Astrocyte (in vitro differentiated cells and primary cell): ENCODE measurements around the gene BBOX1. TPM values are rescaled to one million over a fixed set of nuclear protein-coding genes. Genes with fewer than 3 reads are reported as not detected.

Experiments used
- DNase-seq: peaks from one replicate; pipeline ENCODE4 v3.0.0-alpha.2; 2010; ENCODE audit warnings: low read depth
- FAIRE-seq: peaks from 2 replicates; lab custom pipeline; 2011; peaks lifted over from hg19 to GRCh38; lab: Jason Lieb, UNC
- H2AFZ ChIP-seq: 2 replicates; pipeline ENCODE4 v1.6.0; 2012; ENCODE audit warnings: low read depth, low read length, inconsistent platforms
- H3K27ac ChIP-seq: 2 replicates; pipeline ENCODE4 v1.5.1; 2011; ENCODE audit warnings: low read depth, low read length, inconsistent platforms
- H3K27me3 ChIP-seq: 2 replicates; pipeline ENCODE4 v1.6.0; 2011; ENCODE audit warnings: low read length, inconsistent platforms; ENCODE audit not compliant: insufficient read depth
- H3K36me3 ChIP-seq: 2 replicates; pipeline ENCODE4 v1.5.1; 2011; ENCODE audit warnings: low read length, inconsistent platforms; ENCODE audit not compliant: insufficient read depth
- H3K4me1 ChIP-seq: 2 replicates; pipeline ENCODE4 v1.5.1; 2011; ENCODE audit warnings: low read length, inconsistent platforms; ENCODE audit not compliant: insufficient read depth
- H3K4me2 ChIP-seq: 2 replicates; pipeline ENCODE4 v1.6.0; 2012; ENCODE audit warnings: low read length, inconsistent platforms
- H3K4me3 ChIP-seq: 2 replicates; pipeline ENCODE4 v1.5.1; 2011; ENCODE audit warnings: low read depth, mild to moderate bottlenecking, low read length, inconsistent platforms; ENCODE audit not compliant: insufficient read depth
- H3K79me2 ChIP-seq: 2 replicates; pipeline ENCODE4 v1.6.0; 2012; ENCODE audit warnings: mild to moderate bottlenecking, low read length, inconsistent platforms; ENCODE audit not compliant: insufficient read depth
- H3K9ac ChIP-seq: 2 replicates; pipeline ENCODE4 v1.6.0; 2012; ENCODE audit warnings: mild to moderate bottlenecking, low read length, inconsistent platforms
- H3K9me3 ChIP-seq: 2 replicates; pipeline ENCODE4 v1.5.1; 2012; ENCODE audit warnings: low read depth, mild to moderate bottlenecking, low read length, inconsistent platforms; ENCODE audit not compliant: insufficient read depth
- H4K20me1 ChIP-seq: 2 replicates; pipeline ENCODE4 v1.6.0; 2012; ENCODE audit warnings: low read length, inconsistent platforms; ENCODE audit not compliant: insufficient read depth
- H3K27ac Mint-ChIP-seq: one replicate; pipeline ENCODE4 v1.8.0; 2021; ENCODE audit warnings: mild to moderate bottlenecking, mixed read lengths; ENCODE audit not compliant: unreplicated experiment
- H3K27me3 Mint-ChIP-seq: one replicate; pipeline ENCODE4 v1.8.0; 2021; ENCODE audit warnings: low read depth, mixed read lengths; ENCODE audit not compliant: unreplicated experiment
- H3K36me3 Mint-ChIP-seq: one replicate; pipeline ENCODE4 v1.8.0; 2021; ENCODE audit warnings: low read depth, mixed read lengths; ENCODE audit not compliant: unreplicated experiment
- H3K4me1 Mint-ChIP-seq: one replicate; pipeline ENCODE4 v1.8.0; 2021; ENCODE audit warnings: low read depth, mixed read lengths; ENCODE audit not compliant: unreplicated experiment
- H3K4me3 Mint-ChIP-seq: one replicate; pipeline ENCODE4 v1.8.0; 2021; ENCODE audit warnings: mild to moderate bottlenecking, moderate library complexity, mixed read lengths; ENCODE audit not compliant: unreplicated experiment
- H3K9me3 Mint-ChIP-seq: one replicate; pipeline ENCODE4 v1.8.0; 2021; ENCODE audit warnings: mild to moderate bottlenecking, mixed read lengths; ENCODE audit not compliant: unreplicated experiment
- CTCF ChIP-seq: IDR thresholded peaks from 2 replicates; pipeline ENCODE4 v1.5.1; 2011; ENCODE audit warnings: low read depth, mild to moderate bottlenecking, inconsistent platforms, low read length, moderate library complexity; ENCODE audit not compliant: insufficient read depth
- EZH2 ChIP-seq: IDR thresholded peaks from 2 replicates; pipeline ENCODE4 v1.6.1; 2012; ENCODE audit warnings: mild to moderate bottlenecking, low read length, inconsistent platforms; ENCODE audit not compliant: insufficient read depth
- total RNA-seq: library from RNA; stranded (reverse); gene quantifications from 2 replicates; pipeline ENCODE4 v1.2.1, GENCODE V29; 2021

Gene BBOX1
- total RNA-seq, 1 donor from 2014 or later, result 0.39 TPM

- no peak overlapping the region for H2AFZ ChIP-seq
- H3K9ac ChIP-seq, result no peak overlapping the region
- no peaks in the 10 kb centered on the region for H3K9me3 Mint-ChIP-seq
- no peak overlapping the region for H3K4me3 ChIP-seq
- no peaks in the 10 kb centered on the region for H3K27me3 ChIP-seq
- no peak overlapping the region for H3K4me3 Mint-ChIP-seq
- no peaks in the 10 kb centered on the region for H3K36me3 ChIP-seq
- no peak overlapping the region for H3K27ac Mint-ChIP-seq
- H3K4me2 ChIP-seq, result no peak overlapping the region
- no peak overlapping the region for H3K27ac ChIP-seq
- DNase-seq (no peak), FAIRE-seq (no peak)
- no peaks in the 10 kb centered on the region for H4K20me1 ChIP-seq
- TF ChIP-seq CTCF (no peak), EZH2 (no peak)
- H3K79me2 ChIP-seq, result no peaks in the 10 kb centered on the region
- H3K36me3 Mint-ChIP-seq, result no peaks in the 10 kb centered on the region
- H3K4me1 Mint-ChIP-seq, result peaks cover 3% of the 10 kb centered on the region
- no peaks in the 10 kb centered on the region for H3K27me3 Mint-ChIP-seq
- no peaks in the 10 kb centered on the region for H3K9me3 ChIP-seq
- H3K4me1 ChIP-seq, result no peaks in the 10 kb centered on the region
Measured at GRCh38 chr11:27122001-27122400, 81.4 kb downstream of the BBOX1 start.

GRCh38 chr11:27124514-27125264, 84.1 kb downstream of the BBOX1 start:
- H3K9me3 Mint-ChIP-seq, result no peaks in the 10 kb centered on the region
- no peak overlapping the region for H3K27ac Mint-ChIP-seq
- no peaks in the 10 kb centered on the region for H4K20me1 ChIP-seq
- H3K4me2 ChIP-seq, result no peak overlapping the region
- no peak overlapping the region for H2AFZ ChIP-seq
- H3K27ac ChIP-seq, result no peak overlapping the region
- H3K4me1 ChIP-seq, result no peaks in the 10 kb centered on the region
- H3K79me2 ChIP-seq, result no peaks in the 10 kb centered on the region
- no peaks in the 10 kb centered on the region for H3K4me1 Mint-ChIP-seq
- no peaks in the 10 kb centered on the region for H3K27me3 Mint-ChIP-seq
- no peak overlapping the region for H3K4me3 Mint-ChIP-seq
- no peaks in the 10 kb centered on the region for H3K36me3 ChIP-seq
- DNase-seq (no peak), FAIRE-seq (no peak)
- TF ChIP-seq CTCF (no peak), EZH2 (no peak)
- H3K27me3 ChIP-seq, result no peaks in the 10 kb centered on the region
- no peaks in the 10 kb centered on the region for H3K9me3 ChIP-seq
- no peaks in the 10 kb centered on the region for H3K36me3 Mint-ChIP-seq
- no peak overlapping the region for H3K9ac ChIP-seq
- H3K4me3 ChIP-seq, result no peak overlapping the region

GRCh38 chr11:27129686-27130085, 89.1 kb downstream of the BBOX1 start:
- Histone ChIP-seq H3K4me2 (no peak overlapping the region), H3K9me3 (no peaks in the 10 kb centered on the region), H4K20me1 (no peaks in the 10 kb centered on the region), H3K9ac (no peak overlapping the region), H3K36me3 (no peaks in the 10 kb centered on the region), H3K4me1 (no peaks in the 10 kb centered on the region), H3K79me2 (no peaks in the 10 kb centered on the region), H3K27me3 (no peaks in the 10 kb centered on the region), H2AFZ (no peak overlapping the region), H3K27ac (no peak overlapping the region), H3K4me3 (no peak overlapping the region)
- Mint-ChIP-seq H3K4me3 (no peak overlapping the region), H3K36me3 (no peaks in the 10 kb centered on the region), H3K4me1 (no peaks in the 10 kb centered on the region), H3K9me3 (no peaks in the 10 kb centered on the region), H3K27me3 (no peaks in the 10 kb centered on the region), H3K27ac (no peak overlapping the region)
- FAIRE-seq (no peak), DNase-seq (no peak)
- no peak for TF ChIP-seq EZH2
- TF ChIP-seq CTCF, result no peak
